HG03442 (cell line): ENCODE measurements around the gene KLF3.

Source experiments
- ATAC-seq: cut with Tn5 transposase; IDR thresholded peaks from one replicate; pipeline ENCODE4 v1.9.1; 2021; ENCODE audit warnings: mild to moderate bottlenecking, moderate library complexity; ENCODE audit not compliant: unreplicated experiment

Gene KLF3

GRCh38 chr4:38734446-38734845 is 70.4 kb downstream of the KLF3 start:
- no peak for ATAC-seq

GRCh38 chr4:38734911-38735310 is 70.9 kb downstream of the KLF3 start:
- ATAC-seq: no peak

GRCh38 chr4:38735870-38736269 is 71.9 kb downstream of the KLF3 start:
- no peak for ATAC-seq

GRCh38 chr4:38738940-38739803 is 75.2 kb downstream of the KLF3 start:
- ATAC-seq: no peak

GRCh38 chr4:38740303-38740702 is 76.3 kb downstream of the KLF3 start:
- ATAC-seq: no peak

GRCh38 chr4:38743866-38744265 is 79.9 kb downstream of the KLF3 start:
- ATAC-seq: no peak

- ATAC-seq: no peak
Observed at GRCh38 chr4:38745881-38746280, 81.9 kb downstream of the KLF3 start.

GRCh38 chr4:38747629-38748028 is 83.6 kb downstream of the KLF3 start:
- no peak for ATAC-seq

- ATAC-seq: no peak
Observed at GRCh38 chr4:38749336-38749735, 85.3 kb downstream of the KLF3 start.
